GM21528 (cell line): Measurements from ENCODE around the gene IRF2BPL.
A peak's percentile ranks its signal among the peaks of the same experiment; 100 is the strongest.

Experiments used
- ATAC-seq: cut with Tn5 transposase; IDR thresholded peaks from one replicate; pipeline ENCODE4 v1.9.1; 2021; ENCODE audit warnings: mild to moderate bottlenecking, moderate library complexity; ENCODE audit not compliant: unreplicated experiment, low FRiP score

The IRF2BPL gene

GRCh38 chr14:77055306-77055705 lies 26.8 kb upstream of the IRF2BPL start:
- no peak for ATAC-seq

- ATAC-seq = no peak
Observed at GRCh38 chr14:77053046-77053841, 24.7 kb upstream of the IRF2BPL start.

- ATAC-seq = no peak
Observed at GRCh38 chr14:77052281-77053044, 24.0 kb upstream of the IRF2BPL start.

GRCh38 chr14:77051116-77051515 lies 22.6 kb upstream of the IRF2BPL start:
- ATAC-seq = no peak

GRCh38 chr14:77046721-77047120 lies 18.2 kb upstream of the IRF2BPL start:
- no peak for ATAC-seq

- no peak for ATAC-seq
Observed at GRCh38 chr14:77045238-77046162, 17.0 kb upstream of the IRF2BPL start.

- ATAC-seq = no peak
Observed at GRCh38 chr14:77044783-77045237, 16.3 kb upstream of the IRF2BPL start.

- ATAC-seq = no peak
Observed at GRCh38 chr14:77043984-77044485, 15.5 kb upstream of the IRF2BPL start.

GRCh38 chr14:77043177-77043983 lies 14.9 kb upstream of the IRF2BPL start:
- no peak for ATAC-seq

- no peak for ATAC-seq
Observed at GRCh38 chr14:77041881-77042545, 13.5 kb upstream of the IRF2BPL start.

- ATAC-seq = no peak
Observed at GRCh38 chr14:77040741-77041653, 12.5 kb upstream of the IRF2BPL start.

- peak; percentile 53 for ATAC-seq
Observed at GRCh38 chr14:77040059-77040740, 11.7 kb upstream of the IRF2BPL start.

- no peak for ATAC-seq
Observed at GRCh38 chr14:77039285-77040058, 11.0 kb upstream of the IRF2BPL start.

GRCh38 chr14:77037938-77038568 lies 9.5 kb upstream of the IRF2BPL start:
- no peak for ATAC-seq

- ATAC-seq = no peak
Observed at GRCh38 chr14:77037215-77037937, 8.9 kb upstream of the IRF2BPL start.
